ENCODE data around the gene SPEF1.

SPEF1 gene

GRCh38 chr20:3764659-3765058 lies 16.6 kb downstream of the SPEF1 start:
- no peak for DNase-seq

GRCh38 chr20:3763671-3764601 lies 17.3 kb downstream of the SPEF1 start:
- no peak for DNase-seq

DNA sequence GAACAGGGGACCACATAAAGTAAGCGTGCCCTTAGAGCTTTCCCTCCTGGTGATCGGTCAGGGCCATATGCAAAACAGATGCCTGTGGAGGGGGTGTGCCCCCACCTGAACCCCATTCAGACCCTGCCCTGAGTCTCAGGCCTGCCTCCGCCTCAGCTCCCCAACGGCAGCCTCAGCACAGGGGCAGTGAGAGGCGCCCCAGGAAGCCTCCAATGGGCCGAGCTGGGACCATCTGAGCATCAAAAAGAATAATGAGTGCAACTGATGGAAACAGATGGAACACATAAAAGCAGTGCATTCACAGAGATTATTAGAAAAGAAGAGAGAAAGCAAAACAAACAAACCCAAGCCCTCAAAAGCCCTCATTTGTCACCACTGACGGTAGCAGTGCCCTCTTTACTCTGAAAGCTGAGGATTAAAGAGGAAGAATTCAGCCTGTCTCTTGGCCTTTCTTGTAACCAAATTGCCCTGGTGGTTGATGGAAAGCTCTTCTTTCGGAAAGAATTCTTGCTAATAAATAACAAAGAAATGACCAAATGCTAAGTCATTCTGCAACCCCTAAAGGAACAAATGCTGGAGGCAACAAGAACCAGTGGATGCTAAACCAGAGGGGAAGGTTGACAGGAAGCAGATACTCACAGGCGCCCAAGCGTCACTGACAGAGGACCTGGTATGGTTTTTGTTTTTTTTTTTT lies 20.4 kb downstream of the SPEF1 start:
- DNase-seq, result no peak

- no peak for DNase-seq
These were observed 21.4 kb downstream of the SPEF1 start for GRCh38 chr20:3759884-3760283.

DNA sequence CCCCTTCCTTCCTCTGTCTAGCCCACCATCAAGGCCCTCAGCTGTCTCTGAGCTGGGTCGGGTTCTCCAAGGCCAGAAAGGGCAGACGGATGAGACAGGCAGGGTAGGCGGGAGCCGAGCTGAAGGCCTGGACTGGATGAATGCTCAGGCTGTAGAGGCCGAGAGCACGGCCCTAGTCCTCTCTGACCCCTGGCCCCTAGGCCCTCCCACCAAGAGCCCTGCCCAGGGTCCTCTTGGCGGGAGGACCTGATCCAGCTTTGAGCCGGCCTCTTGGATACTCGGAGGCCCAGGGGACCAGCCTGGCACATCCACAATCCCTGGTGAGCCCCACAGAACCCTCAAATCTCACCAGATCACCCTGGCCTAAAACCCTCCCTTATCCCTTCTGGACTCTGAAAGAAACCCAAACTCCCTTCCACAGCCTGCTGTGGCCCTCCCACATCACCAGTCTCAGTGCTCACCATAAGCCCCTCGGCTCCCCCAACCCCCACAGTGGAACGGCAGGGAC lies 21.9 kb downstream of the SPEF1 start:
- no peak for DNase-seq

DNA sequence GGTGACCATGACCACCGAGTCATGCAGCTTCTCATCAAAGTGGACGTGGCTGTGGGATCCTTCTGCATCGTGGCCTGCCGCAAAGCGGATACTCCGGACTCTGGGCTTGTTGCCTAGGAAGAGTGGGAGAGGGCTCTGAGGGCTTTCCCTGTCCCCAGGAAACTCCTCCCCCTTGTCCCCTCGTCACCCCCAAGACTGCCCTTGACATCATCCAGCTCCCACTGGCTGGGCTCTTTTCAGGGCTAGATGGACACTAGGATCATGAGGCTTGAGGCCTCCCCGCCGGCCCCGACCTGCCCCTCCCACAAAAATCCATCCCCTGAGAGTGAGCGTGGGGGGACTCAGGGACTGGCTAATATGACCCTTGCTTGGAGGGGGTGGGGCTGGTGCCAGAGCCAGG lies 22.7 kb downstream of the SPEF1 start:
- no peak for DNase-seq

- no peak for DNase-seq
These were observed 24.0 kb downstream of the SPEF1 start for GRCh38 chr20:3757268-3757667.

- DNase-seq, result no peak
These were observed 25.3 kb downstream of the SPEF1 start for GRCh38 chr20:3755814-3756480.

GRCh38 chr20:3755269-3755668 lies 26.0 kb downstream of the SPEF1 start:
- no peak for DNase-seq

GRCh38 chr20:3754276-3754630 lies 27.0 kb downstream of the SPEF1 start:
- no peak for DNase-seq

GRCh38 chr20:3753501-3754275 lies 27.6 kb downstream of the SPEF1 start:
- DNase-seq, result no peak

DNA sequence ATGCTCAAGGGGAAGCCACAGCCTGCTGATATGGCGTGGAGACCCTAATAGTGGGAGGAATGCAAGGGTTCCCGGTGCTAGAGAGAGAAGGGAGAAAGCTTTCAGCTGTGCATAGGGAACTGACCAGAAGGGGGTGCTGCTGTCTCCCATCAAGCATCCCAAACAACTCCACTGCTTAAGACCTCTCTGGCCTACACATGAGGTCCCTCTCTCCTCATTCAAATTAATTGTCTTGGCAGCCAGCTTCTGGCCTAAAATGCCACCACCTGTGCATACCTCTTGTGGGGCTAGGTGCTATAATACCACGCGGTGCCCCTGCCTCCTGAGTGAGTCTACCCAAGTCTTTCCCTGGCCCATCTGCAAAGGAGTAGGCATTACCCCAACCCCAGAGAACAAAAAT lies 28.1 kb downstream of the SPEF1 start:
- peak; percentile 76 for DNase-seq

DNA sequence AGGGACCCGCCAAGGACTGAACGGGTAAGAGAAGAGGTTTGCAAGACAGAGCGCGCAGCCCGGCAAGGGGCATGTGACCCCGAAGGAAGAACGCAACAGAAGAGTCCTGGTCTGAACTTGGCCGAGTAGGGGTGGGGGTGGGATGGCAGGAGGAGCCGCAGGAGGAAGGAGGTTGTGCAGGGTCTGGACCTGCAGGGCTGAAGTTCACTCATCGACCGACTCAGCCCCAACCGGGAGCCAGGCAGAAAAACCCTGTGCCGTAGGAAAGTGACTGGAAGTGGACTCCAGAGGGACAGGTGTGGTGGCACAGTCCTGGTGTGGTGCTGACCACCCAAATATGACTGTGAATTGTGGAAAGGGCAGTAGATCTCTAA lies 28.9 kb downstream of the SPEF1 start:
- DNase-seq, result no peak

DNA sequence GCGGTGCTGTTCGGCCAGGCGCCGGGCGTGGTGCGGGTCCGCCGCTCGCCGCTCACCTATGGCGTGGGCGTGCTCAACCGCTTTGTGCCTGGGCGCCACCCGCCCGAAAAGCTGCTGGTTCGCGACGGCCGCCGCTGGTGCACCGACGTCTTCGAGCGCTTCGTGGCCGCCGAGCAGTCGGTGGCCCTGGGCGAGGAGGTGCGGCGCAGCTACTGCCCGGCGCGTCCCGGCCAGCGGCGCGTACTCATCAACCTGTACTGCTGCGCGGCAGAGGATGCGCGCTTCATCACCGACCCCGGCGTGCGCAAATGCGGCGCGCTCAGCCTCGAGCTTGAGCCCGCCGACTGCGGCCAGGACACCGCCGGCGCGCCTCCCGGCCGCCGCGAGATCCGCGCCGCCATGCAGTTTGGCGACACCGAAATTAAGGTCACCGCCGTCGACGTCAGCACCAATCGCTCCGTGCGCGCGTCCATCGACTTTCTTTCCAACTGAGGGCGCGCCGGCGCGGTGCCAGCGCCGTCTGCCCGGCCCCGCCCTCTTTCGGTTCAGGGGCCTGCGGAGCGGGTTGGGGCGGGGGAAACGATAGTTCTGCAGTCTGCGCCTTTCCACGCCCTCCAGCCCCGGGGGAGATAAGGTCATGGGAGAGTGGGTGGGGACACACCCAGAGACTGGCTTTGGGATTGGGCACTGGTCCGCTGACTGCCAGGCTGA lies 29.4 kb downstream of the SPEF1 start:
- no peak for DNase-seq

GRCh38 chr20:3751305-3751674 lies 30.0 kb downstream of the SPEF1 start:
- no peak for DNase-seq

- DNase-seq, result peak; percentile 70
These were observed 31.3 kb downstream of the SPEF1 start for GRCh38 chr20:3749689-3750531.

GRCh38 chr20:3749087-3749688 lies 32.1 kb downstream of the SPEF1 start:
- DNase-seq, result no peak

- no peak for DNase-seq
These were observed 33.2 kb downstream of the SPEF1 start for GRCh38 chr20:3748073-3748472.

DNA sequence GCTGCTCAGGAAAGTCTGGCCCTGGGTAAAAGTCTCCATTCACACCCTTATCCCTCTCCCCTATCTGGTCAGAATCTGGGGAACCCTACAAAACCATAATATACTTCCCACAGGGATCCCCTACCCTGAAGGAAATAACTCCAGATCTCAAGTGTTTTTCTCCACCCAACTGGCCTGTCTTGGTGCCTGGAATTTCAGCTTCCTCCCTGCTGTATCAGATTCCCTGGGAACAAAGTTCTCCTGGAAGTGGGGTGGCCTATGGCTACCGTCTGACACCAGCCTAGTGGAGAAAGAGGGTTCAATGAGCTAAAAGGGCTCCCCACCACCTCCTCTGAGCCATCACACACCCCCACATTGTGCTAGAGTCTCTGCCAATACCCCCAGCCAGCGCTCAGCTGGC lies 33.8 kb downstream of the SPEF1 start:
- DNase-seq, result no peak

DNA sequence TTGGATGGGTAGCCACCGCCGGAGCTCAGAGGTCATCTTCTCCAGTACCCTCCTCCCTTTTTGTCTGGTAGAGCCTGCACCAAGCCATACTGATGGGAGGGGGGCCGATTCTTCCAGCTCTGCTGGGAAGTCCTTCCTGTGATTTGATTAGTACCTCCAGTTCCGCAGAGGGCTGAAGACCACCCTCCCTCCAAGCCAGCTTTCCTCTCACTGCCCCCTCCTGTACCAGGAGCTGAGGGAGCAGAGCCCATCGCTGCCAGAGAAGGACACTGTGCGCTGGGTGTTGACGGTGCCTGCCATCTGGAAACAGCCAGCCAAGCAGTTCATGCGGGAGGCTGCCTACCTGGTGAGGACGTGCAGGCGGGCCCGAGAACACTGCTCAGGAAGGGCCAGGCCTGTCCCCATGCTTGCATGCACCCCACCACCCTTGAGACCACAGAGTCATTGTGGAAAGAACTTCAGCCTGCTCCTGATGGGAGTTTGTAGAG lies 35.5 kb downstream of the SPEF1 start:
- DNase-seq, result no peak

Data from NCI-H1694 (cell line).